Measurements from ENCODE around the gene LRRC74B.

GRCh38 chr22:21051831-21052400 is 6.2 kb downstream of the LRRC74B start:
- TF ChIP-seq ZNF274 (IDR thresholded peaks at IDR 0.05; ENCODE audit: low read depth, low read length) (no peak), YY1 (IDR thresholded peaks at IDR 0.05; ENCODE audit: insufficient read depth, insufficient read length) (no peak), SUZ12 (IDR thresholded peaks at IDR 0.05; ENCODE audit: extremely low read depth, insufficient read depth, insufficient read length) (no peak)
